Measurements from ENCODE around the gene WDR46.

The WDR46 gene

GRCh38 chr6:33236852-33237251 is 52.2 kb downstream of the WDR46 start:
- DNase-seq (ENCODE audit: extremely low read depth, low read depth), result no peak
- no peak for TF ChIP-seq CTCF (IDR thresholded peaks at IDR 0.05; ENCODE audit: low read depth, low read length)

GRCh38 chr6:33236328-33236727 is 52.7 kb downstream of the WDR46 start:
- no peak for DNase-seq (ENCODE audit: extremely low read depth, low read depth)
- TF ChIP-seq CTCF (IDR thresholded peaks at IDR 0.05; ENCODE audit: low read depth, low read length), result no peak

- no peak for DNase-seq (ENCODE audit: extremely low read depth, low read depth)
- TF ChIP-seq CTCF (IDR thresholded peaks at IDR 0.05; ENCODE audit: low read depth, low read length), result no peak
Measured at GRCh38 chr6:33235221-33235634, 53.8 kb downstream of the WDR46 start.

Measured in AG09319 (cell line).